ENCODE measurements around the gene MAMLD1. TPM values are rescaled to one million over a fixed set of nuclear protein-coding genes. Genes with fewer than 3 reads are reported as not detected.

MAMLD1 gene
- total and polyA plus RNA-seq, 9 of the 15 experiments (the other 6 are each of a cell fraction or from before 2014, with no cell fraction given) = 0.12 to 0.18 TPM; not detected in 7

- TF ChIP-seq BRCA1 (IDR thresholded peaks at IDR 0.05) (no peak), BRCA1 (CRISPR knock-in tag; IDR thresholded peaks at IDR 0.05) (no peak), HDAC2 (IDR thresholded peaks at IDR 0.05) (no peak), FOXO4 (CRISPR knock-in tag; IDR thresholded peaks at IDR 0.05) (no peak)
Measured at GRCh38 chrX:150463566-150463965, 100.4 kb downstream of the MAMLD1 start (continued).

- 4% methylated on average over 6 of the region's 6 CpGs for WGBS (ENCODE audit: insufficient coverage, low coverage, missing lambda C conversion rate)
Measured at GRCh38 chrX:150464001-150464400, 100.9 kb downstream of the MAMLD1 start.

More at GRCh38 chrX:150464001-150464400, 100.9 kb downstream of the MAMLD1 start:
- Histone ChIP-seq H4K20me1 (replicated peaks; ENCODE audit: control insufficient read depth, insufficient read depth, low read length) (no peaks in the 10 kb centered on the region), H3K36me3 (ENCODE audit: control insufficient read depth, insufficient read depth, low read length) (no peaks in the 10 kb centered on the region), H3K9me1 (ENCODE audit: control insufficient read depth, insufficient read depth, low read length) (no peaks in the 10 kb centered on the region), H2AFZ (ENCODE audit: low read depth, low read length) (no peak overlapping the region), H3K79me2 (ENCODE audit: control insufficient read depth, insufficient read depth, low read length) (no peaks in the 10 kb centered on the region), H3K4me2 (ENCODE audit: insufficient read depth, low read length) (no peak overlapping the region), H3K27ac (ENCODE audit: extremely low read depth, low read depth, low read length) (no peak overlapping the region), H3K4me3 (no peak overlapping the region), H3K4me1 (replicated peaks in 1 of 2; ENCODE audit: control insufficient read depth in 2 of 2, insufficient read depth in 2 of 2, low read length in 2 of 2) (no peaks in the 10 kb centered on the region), H3K9ac (ENCODE audit: insufficient read depth in 1 of 2, low read depth in 2 of 2, low read length in 2 of 2) (no peak overlapping the region), H3K27me3 (ENCODE audit: control insufficient read depth in 2 of 2, insufficient read depth in 2 of 2, low read length in 2 of 2) (peaks cover 0 to 28% of the 10 kb centered on the region in 2 experiments; a peak in 2 of 5 replicates), H3K9me3 (replicated peaks; ENCODE audit: control insufficient read depth, insufficient read depth, low read depth, low read length) (no peaks in the 10 kb centered on the region)
- BruUV-seq (replicated peaks) = no TSS peak
- no peak for DNase-seq (ENCODE audit: extremely low read depth in 1 of 4, low spot score in 3 of 4)
- ATAC-seq = no peak
- intact Hi-C loops (cut with micrococcal nuclease) (no loop called here), in situ Hi-C loops (cut with MboI) (no loop called here)
- POLR2A ChIA-PET = no interaction called here
- no peak for FAIRE-seq
- no peak for TF ChIP-seq TAF9B (IDR thresholded peaks at IDR 0.05; ENCODE audit: partially characterized antibody)
- TF ChIP-seq CTCF (IDR thresholded peaks at IDR 0.05 in 2 of 3, conservative IDR thresholded peaks at IDR 0.05 in 1 of 3; ENCODE audit: insufficient read depth in 2 of 3, low read depth in 1 of 3, low read length in 3 of 3) = no peak
- no peak for TF ChIP-seq FOXJ3 (CRISPR knock-in tag; IDR thresholded peaks at IDR 0.05)
- TF ChIP-seq SRSF9 (IDR thresholded peaks at IDR 0.05; ENCODE audit: borderline replicate concordance, low read depth, low read length) = no peak
- TF ChIP-seq MCM3 (IDR thresholded peaks at IDR 0.05) = no peak
- no peak for TF ChIP-seq PML (IDR thresholded peaks at IDR 0.05; ENCODE audit: low read length)
- no peak for TF ChIP-seq SAFB (IDR thresholded peaks at IDR 0.05; ENCODE audit: borderline replicate concordance, low read depth, low read length)
- TF ChIP-seq ASH1L (IDR thresholded peaks at IDR 0.05; ENCODE audit: borderline replicate concordance, low read depth, partially characterized antibody) = no peak
- TF ChIP-seq YBX1 (IDR thresholded peaks at IDR 0.05) = no peak
- no peak for TF ChIP-seq ZNF436 (CRISPR knock-in tag; IDR thresholded peaks at IDR 0.05)
- no peak for TF ChIP-seq SP2 (IDR thresholded peaks at IDR 0.05; ENCODE audit: extremely low read depth, low read depth, low read length, poor library complexity, severe bottlenecking)
- CTCF ChIA-PET (ENCODE audit: low intra/inter-chr PET ratio) = no interaction called here

Data from K562 (cell line).